Omental fat pad (tissue), 4 donors: ENCODE results near the gene ASAP2. TPM values are rescaled to one million over a fixed set of nuclear protein-coding genes. Genes with fewer than 3 reads are reported as not detected.

Source experiments
- ATAC-seq: fragments of 150-250 bp; one replicate; pipeline ENCODE4 v1.9.1; 2016; ENCODE audit warnings: mild to moderate bottlenecking, moderate library complexity; ENCODE audit not compliant: low FRiP score
- DNase-seq: peaks from one replicate; pipeline ENCODE4 v3.0.0-alpha.2; 2019; ENCODE audit warnings: low spot score
- CTCF ChIP-seq, 3 donors: fragments of 450-650 bp; IDR thresholded peaks; one replicate each; pipeline ENCODE4 v1.5.1; 2016 to 2017; ENCODE audit warnings: antibody characterized with exemption in 3 of 3, mild to moderate bottlenecking in 3 of 3, moderate library complexity in 2 of 3
- total RNA-seq, 4 donors: library from RNA; depleted of rRNA; stranded (reverse); fragments of >200 nt; gene quantifications; one replicate each; pipeline ENCODE4 v1.1.0, GENCODE V29; 2016

ASAP2 gene
- total RNA-seq, 4 donors from 2014 or later = 16.8 to 57.4 (median 22.8) TPM

GRCh38 chr2:9420495-9420894, 213.9 kb downstream of the ASAP2 start:
- ATAC-seq (no peak), DNase-seq (no peak)
- no peak for TF ChIP-seq CTCF (IDR thresholded peaks at IDR 0.05)

- ATAC-seq (peak; percentile 19), DNase-seq (no peak)
- TF ChIP-seq CTCF (IDR thresholded peaks at IDR 0.05) = no peak
Observed at GRCh38 chr2:9422321-9423099, 215.9 kb downstream of the ASAP2 start.

- no peak for TF ChIP-seq CTCF (IDR thresholded peaks at IDR 0.05)
- DNase-seq = peak; percentile 83
- ATAC-seq = peak; percentile 98
Observed at GRCh38 chr2:9423100-9423921, 216.7 kb downstream of the ASAP2 start, which contains the start of the genes CPSF3 and ITGB1BP1. TSS of gene CPSF3 (plus strand) at chr2:9423654. CDS start at chr2:9423774, 120 bp downstream. TSS of gene ITGB1BP1 (minus strand) at chr2:9423528. CDS start at chr2:9418697, 4,831 bp downstream.

- DNase-seq (no peak), ATAC-seq (no peak)
- no peak for TF ChIP-seq CTCF (IDR thresholded peaks at IDR 0.05)
Observed at GRCh38 chr2:9423922-9424272, 217.3 kb downstream of the ASAP2 start.

GRCh38 chr2:9424447-9425164, 218.0 kb downstream of the ASAP2 start:
- no peak for ATAC-seq
- DNase-seq = no peak
- no peak for TF ChIP-seq CTCF (IDR thresholded peaks at IDR 0.05)

GRCh38 chr2:9428965-9429577, 222.5 kb downstream of the ASAP2 start:
- no peak for DNase-seq
- no peak for ATAC-seq
- no peak for TF ChIP-seq CTCF (IDR thresholded peaks at IDR 0.05)
